ENCODE data around the gene TMOD2.

The TMOD2 gene

DNA sequence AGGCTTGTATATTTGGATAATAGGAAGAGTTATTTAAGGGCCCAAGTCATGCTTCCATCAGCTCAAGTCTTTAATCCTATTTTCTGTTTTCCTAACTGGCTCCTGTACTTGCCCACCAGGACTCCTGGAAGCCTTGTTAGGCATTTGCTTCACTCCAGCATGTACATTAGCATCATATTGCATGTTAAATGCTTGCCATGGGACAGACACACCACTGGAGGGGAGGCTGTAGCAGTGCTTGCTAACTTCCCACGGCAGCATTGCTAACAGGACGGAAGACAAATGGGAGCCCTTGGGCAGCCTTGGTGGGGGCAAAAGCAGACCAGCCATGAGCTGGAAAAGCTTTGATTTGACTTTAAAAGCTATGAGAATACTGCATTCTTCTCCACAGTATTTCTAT, 6.1 kb downstream of the TMOD2 start:
- Histone ChIP-seq H3K27ac (ENCODE audit: low read length) (no peak overlapping the region), H3K4me3 (ENCODE audit: low read length) (no peak overlapping the region), H3K36me3 (replicated peaks; ENCODE audit: insufficient read depth, low read length) (no peaks in the 10 kb centered on the region), H4K20me1 (ENCODE audit: insufficient read depth, low read length) (no peaks in the 10 kb centered on the region), H3K9me3 (replicated peaks; ENCODE audit: insufficient read depth, low read length) (no peaks in the 10 kb centered on the region), H3K27me3 (replicated peaks; ENCODE audit: insufficient read depth, low read length) (peaks cover 7% of the 10 kb centered on the region; the same call in 1 of the 2 replicates), H3K9ac (ENCODE audit: low read length) (no peak overlapping the region), H3F3A (ENCODE audit: insufficient read depth, low read length) (no peaks in the 10 kb centered on the region), H3K4me1 (ENCODE audit: low read length) (no peaks in the 10 kb centered on the region), H3K79me2 (ENCODE audit: low read length) (no peaks in the 10 kb centered on the region), H3K9me2 (replicated peaks; ENCODE audit: insufficient read depth, low read length) (no peaks in the 10 kb centered on the region), H3K4me2 (ENCODE audit: low read depth, low read length) (no peak overlapping the region), H2AFZ (ENCODE audit: low read length) (no peak overlapping the region)
- no peak for DNase-seq
- TF ChIP-seq, protein P1, sequence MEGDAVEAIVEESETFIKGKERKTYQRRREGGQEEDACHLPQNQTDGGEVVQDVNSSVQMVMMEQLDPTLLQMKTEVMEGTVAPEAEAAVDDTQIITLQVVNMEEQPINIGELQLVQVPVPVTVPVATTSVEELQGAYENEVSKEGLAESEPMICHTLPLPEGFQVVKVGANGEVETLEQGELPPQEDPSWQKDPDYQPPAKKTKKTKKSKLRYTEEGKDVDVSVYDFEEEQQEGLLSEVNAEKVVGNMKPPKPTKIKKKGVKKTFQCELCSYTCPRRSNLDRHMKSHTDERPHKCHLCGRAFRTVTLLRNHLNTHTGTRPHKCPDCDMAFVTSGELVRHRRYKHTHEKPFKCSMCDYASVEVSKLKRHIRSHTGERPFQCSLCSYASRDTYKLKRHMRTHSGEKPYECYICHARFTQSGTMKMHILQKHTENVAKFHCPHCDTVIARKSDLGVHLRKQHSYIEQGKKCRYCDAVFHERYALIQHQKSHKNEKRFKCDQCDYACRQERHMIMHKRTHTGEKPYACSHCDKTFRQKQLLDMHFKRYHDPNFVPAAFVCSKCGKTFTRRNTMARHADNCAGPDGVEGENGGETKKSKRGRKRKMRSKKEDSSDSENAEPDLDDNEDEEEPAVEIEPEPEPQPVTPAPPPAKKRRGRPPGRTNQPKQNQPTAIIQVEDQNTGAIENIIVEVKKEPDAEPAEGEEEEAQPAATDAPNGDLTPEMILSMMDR (IDR thresholded peaks at IDR 0.05; ENCODE audit: low read length): no peak

DNA sequence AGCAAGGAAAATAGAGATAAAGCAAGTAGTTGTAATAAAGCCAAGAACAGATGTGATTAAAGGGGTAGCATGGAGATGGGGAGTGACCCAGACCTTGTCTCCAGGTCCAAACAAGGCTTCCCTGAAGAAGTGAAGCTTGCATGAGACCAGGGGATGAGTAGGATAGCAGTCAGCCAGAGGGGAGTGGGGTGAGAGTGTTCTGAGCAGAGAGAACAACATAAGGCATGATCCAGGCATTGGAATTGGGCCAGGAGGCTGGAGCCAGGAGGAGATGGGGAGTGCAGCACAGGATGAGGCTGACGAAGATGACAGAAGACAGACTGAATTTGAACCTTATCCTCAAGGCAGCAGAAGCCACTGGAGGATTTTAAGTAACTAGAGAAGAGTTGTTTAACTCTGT, 7.2 kb downstream of the TMOD2 start:
- no peak for DNase-seq
- Histone ChIP-seq H4K20me1 (ENCODE audit: insufficient read depth, low read length) (no peaks in the 10 kb centered on the region), H3K36me3 (replicated peaks; ENCODE audit: insufficient read depth, low read length) (no peaks in the 10 kb centered on the region), H3K9me2 (replicated peaks; ENCODE audit: insufficient read depth, low read length) (no peaks in the 10 kb centered on the region), H3K27me3 (replicated peaks; ENCODE audit: insufficient read depth, low read length) (no peaks in the 10 kb centered on the region), H3K4me3 (ENCODE audit: low read length) (no peak overlapping the region), H3K9ac (ENCODE audit: low read length) (no peak overlapping the region), H2AFZ (ENCODE audit: low read length) (no peak overlapping the region), H3K4me2 (ENCODE audit: low read depth, low read length) (no peak overlapping the region), H3K9me3 (replicated peaks; ENCODE audit: insufficient read depth, low read length) (no peaks in the 10 kb centered on the region), H3K79me2 (ENCODE audit: low read length) (no peaks in the 10 kb centered on the region), H3F3A (ENCODE audit: insufficient read depth, low read length) (no peaks in the 10 kb centered on the region), H3K4me1 (ENCODE audit: low read length) (no peaks in the 10 kb centered on the region), H3K27ac (ENCODE audit: low read length) (no peak overlapping the region)
- TF ChIP-seq EZH2 (optimal IDR thresholded peaks at IDR 0.05; ENCODE audit: low read depth, low read length): no peak
- TF ChIP-seq, protein P1 (IDR thresholded peaks at IDR 0.05; ENCODE audit: low read length): no peak

DNA sequence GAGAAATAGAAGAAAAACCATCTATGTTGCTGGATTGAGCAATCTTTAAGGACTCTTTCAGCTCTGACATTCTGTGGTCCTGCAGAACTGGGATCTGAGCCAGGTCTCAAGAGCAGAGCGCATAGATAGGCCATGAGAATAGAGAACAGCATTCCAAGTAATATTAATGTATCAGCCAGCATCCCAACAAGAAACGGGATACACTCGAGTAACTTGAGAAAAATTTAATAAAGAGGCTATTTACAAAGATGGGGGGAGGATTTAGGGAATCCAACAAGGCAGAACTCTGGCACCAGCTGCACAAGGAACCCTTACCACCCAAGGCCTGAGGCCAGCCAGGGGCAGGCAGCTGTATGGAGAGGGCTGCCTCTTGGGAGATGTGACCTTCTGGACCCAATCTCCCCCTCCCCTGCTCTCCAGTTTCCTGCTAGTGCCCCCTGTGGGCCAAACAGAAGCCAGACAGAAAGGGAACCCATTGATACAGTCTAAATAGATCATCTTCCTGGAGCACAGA, 8.2 kb downstream of the TMOD2 start:
- no peak overlapping the region for H3K4me2 ChIP-seq (ENCODE audit: low read depth, low read length)
- no peak overlapping the region for H3K4me3 ChIP-seq (ENCODE audit: low read length)
- H3K9me2 ChIP-seq (replicated peaks; ENCODE audit: insufficient read depth, low read length): no peaks in the 10 kb centered on the region
- H4K20me1 ChIP-seq (ENCODE audit: insufficient read depth, low read length): no peaks in the 10 kb centered on the region
- DNase-seq: no peak
- no peaks in the 10 kb centered on the region for H3K27me3 ChIP-seq (replicated peaks; ENCODE audit: insufficient read depth, low read length)
- no peaks in the 10 kb centered on the region for H3K79me2 ChIP-seq (ENCODE audit: low read length)
- H3K4me1 ChIP-seq (ENCODE audit: low read length): no peaks in the 10 kb centered on the region
- no peak overlapping the region for H3K27ac ChIP-seq (ENCODE audit: low read length)
- no peak overlapping the region for H3K9ac ChIP-seq (ENCODE audit: low read length)
- H2AFZ ChIP-seq (ENCODE audit: low read length): no peak overlapping the region
- H3K36me3 ChIP-seq (replicated peaks; ENCODE audit: insufficient read depth, low read length): no peaks in the 10 kb centered on the region
- no peaks in the 10 kb centered on the region for H3K9me3 ChIP-seq (replicated peaks; ENCODE audit: insufficient read depth, low read length)
- H3F3A ChIP-seq (ENCODE audit: insufficient read depth, low read length): no peaks in the 10 kb centered on the region
- no peak for TF ChIP-seq EZH2 (optimal IDR thresholded peaks at IDR 0.05; ENCODE audit: low read depth, low read length)
- TF ChIP-seq, protein P1 (IDR thresholded peaks at IDR 0.05; ENCODE audit: low read length): 0 out of 2 replicates have a peak, but pooled peaks have one; percentile 8

DNA sequence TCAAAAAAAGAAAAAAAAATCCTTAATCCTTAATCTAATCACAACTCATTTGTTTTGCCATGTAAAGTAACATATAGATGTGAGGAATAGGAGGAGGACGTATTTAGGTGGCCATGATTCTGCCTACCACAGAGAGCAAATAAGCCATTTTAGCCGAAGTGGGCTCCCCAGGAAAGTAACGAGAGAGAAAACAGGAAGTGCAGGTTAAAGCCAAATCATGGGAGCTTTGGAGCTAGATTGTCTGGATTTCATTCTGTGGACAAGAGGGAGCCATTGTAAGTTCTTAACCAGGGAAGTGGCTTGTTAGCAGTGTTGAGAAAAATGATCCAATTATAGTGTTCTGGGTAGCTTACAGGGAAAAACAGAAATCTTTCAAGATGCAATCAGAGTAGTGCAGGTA, 9.4 kb downstream of the TMOD2 start:
- no peak for DNase-seq
- no peak overlapping the region for H3K4me3 ChIP-seq (ENCODE audit: low read length)

More for the DNA sequence above, 9.4 kb downstream of the TMOD2 start:
- Histone ChIP-seq H3F3A (ENCODE audit: insufficient read depth, low read length) (no peaks in the 10 kb centered on the region), H3K27me3 (replicated peaks; ENCODE audit: insufficient read depth, low read length) (no peaks in the 10 kb centered on the region), H3K9ac (ENCODE audit: low read length) (no peak overlapping the region), H3K9me2 (replicated peaks; ENCODE audit: insufficient read depth, low read length) (no peaks in the 10 kb centered on the region), H3K9me3 (replicated peaks; ENCODE audit: insufficient read depth, low read length) (no peaks in the 10 kb centered on the region), H3K4me1 (ENCODE audit: low read length) (no peaks in the 10 kb centered on the region), H3K36me3 (replicated peaks; ENCODE audit: insufficient read depth, low read length) (no peaks in the 10 kb centered on the region), H3K4me2 (ENCODE audit: low read depth, low read length) (no peak overlapping the region), H4K20me1 (ENCODE audit: insufficient read depth, low read length) (no peaks in the 10 kb centered on the region), H2AFZ (ENCODE audit: low read length) (no peak overlapping the region), H3K27ac (ENCODE audit: low read length) (no peak overlapping the region), H3K79me2 (ENCODE audit: low read length) (no peaks in the 10 kb centered on the region)
- TF ChIP-seq, protein P1 (IDR thresholded peaks at IDR 0.05; ENCODE audit: low read length): no peak
- TF ChIP-seq EZH2phosphoT487 (IDR thresholded peaks at IDR 0.05; ENCODE audit: low read length): no peak

All from MM.1S (cell line).